Tibial artery (tissue), 4 donors: ENCODE measurements around the gene ACHE.

Experiments
- DNase-seq, 2 donors: peaks; one replicate each; pipeline ENCODE4 v3.0.0-alpha.2; 2019
- H3K27ac ChIP-seq, 2 donors: fragments of 200-600 bp; sonication (generic) in 1 of 2; 1 replicate in 1 of 2; 2 replicates in 1 of 2; pipeline ENCODE4 v1.5.1; 2018 to 2019; ENCODE audit warnings: mild to moderate bottlenecking in 1 of 2
- H3K27me3 ChIP-seq, 2 donors: fragments of 200-600 bp; sonication (generic) in 1 of 2; one replicate each; pipeline versions ENCODE4 v1.5.1 to v1.6.0; 2016 to 2019
- H3K36me3 ChIP-seq, 3 donors: fragments of 200-600 bp; sonication (generic) in 2 of 3; one replicate each; pipeline ENCODE4 v1.5.1; 2016 to 2019; ENCODE audit warnings: mild to moderate bottlenecking in 2 of 3
- H3K4me1 ChIP-seq, 4 donors: fragments of 200-600 bp; sonication (generic) in 2 of 4; 1 replicate in 3 of 4; 2 replicates in 1 of 4; pipeline ENCODE4 v1.5.1; 2016 to 2019
- H3K4me3 ChIP-seq, 2 donors: fragments of 200-600 bp; sonication (generic) in 1 of 2; 1 replicate in 1 of 2; 2 replicates in 1 of 2; pipeline ENCODE4 v1.5.1; 2018 to 2019; ENCODE audit warnings: mild to moderate bottlenecking in 2 of 2
- H3K9me3 ChIP-seq, 3 donors: fragments of 200-600 bp; sonication (generic) in 1 of 3; one replicate each; pipeline ENCODE4 v1.5.1; 2016 to 2019
- intact Hi-C: fragments of 100-400 bp; cut with DNase I; formaldehyde crosslinking; loops from one replicate; pipeline ENCODE4 v1.15.0; 2023; ENCODE audit warnings: low total_unique reads
- TF ChIP-seq, protein P1 (sequence below), 2 experiments: fragments of 200-600 bp in 1 of 2; fragments of 450-650 bp in 1 of 2; IDR thresholded peaks; one replicate each; pipeline ENCODE4 v1.5.1; 2017 to 2019; ENCODE audit warnings: antibody characterized with exemption in 2 of 2, mild to moderate bottlenecking in 1 of 2, moderate library complexity in 1 of 2

Gene ACHE

DNA sequence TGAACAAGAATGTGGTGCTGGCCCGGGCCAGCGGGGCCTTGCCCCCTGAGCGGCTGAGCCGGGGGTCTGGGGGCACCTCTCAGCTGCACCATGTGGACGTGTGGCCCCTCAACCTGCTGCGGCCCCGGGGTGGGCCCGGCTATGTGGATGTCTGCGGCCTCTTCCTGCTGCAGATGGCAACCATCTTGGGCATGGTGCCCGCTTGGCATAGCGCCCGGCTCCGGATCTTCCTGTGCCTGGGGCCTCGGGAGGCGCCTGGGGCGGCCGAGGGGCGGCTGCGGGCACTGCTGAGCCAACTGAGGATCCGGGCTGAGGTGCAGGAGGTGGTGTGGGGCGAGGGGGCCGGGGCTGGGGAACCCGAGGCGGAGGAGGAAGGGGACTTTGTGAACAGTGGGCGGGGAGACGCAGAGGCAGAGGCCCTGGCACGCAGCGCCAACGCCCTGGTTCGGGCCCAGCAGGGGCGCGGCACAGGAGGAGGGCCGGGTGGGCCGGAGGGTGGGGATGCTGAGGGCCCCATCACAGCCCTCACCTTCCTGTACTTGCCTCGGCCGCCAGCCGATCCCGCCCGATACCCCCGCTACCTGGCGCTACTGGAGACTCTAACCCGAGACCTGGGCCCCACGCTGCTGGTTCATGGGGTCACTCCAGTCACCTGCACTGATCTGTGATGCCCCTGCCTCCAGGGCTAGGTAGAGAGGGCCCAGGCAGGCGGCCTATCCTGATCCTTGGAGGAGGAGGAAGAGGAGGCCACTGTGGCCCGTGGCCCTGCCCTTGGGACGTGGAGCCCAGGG lies 29.6 kb downstream of the ACHE start:
- H3K36me3 ChIP-seq, result peaks cover 20 to 41% (median 26%) of the 10 kb centered on the region in 3 donors
- DNase-seq, result peak; percentile 79 to 92
- H3K9me3 ChIP-seq, result no peaks in the 10 kb centered on the region
- H3K4me3 ChIP-seq, result peak overlapping the region; percentile 69 to 93
- no peaks in the 10 kb centered on the region for H3K27me3 ChIP-seq
- peaks cover 0 to 35% (median 26%) of the 10 kb centered on the region in 4 donors for H3K4me1 ChIP-seq
- TF ChIP-seq, protein P1, sequence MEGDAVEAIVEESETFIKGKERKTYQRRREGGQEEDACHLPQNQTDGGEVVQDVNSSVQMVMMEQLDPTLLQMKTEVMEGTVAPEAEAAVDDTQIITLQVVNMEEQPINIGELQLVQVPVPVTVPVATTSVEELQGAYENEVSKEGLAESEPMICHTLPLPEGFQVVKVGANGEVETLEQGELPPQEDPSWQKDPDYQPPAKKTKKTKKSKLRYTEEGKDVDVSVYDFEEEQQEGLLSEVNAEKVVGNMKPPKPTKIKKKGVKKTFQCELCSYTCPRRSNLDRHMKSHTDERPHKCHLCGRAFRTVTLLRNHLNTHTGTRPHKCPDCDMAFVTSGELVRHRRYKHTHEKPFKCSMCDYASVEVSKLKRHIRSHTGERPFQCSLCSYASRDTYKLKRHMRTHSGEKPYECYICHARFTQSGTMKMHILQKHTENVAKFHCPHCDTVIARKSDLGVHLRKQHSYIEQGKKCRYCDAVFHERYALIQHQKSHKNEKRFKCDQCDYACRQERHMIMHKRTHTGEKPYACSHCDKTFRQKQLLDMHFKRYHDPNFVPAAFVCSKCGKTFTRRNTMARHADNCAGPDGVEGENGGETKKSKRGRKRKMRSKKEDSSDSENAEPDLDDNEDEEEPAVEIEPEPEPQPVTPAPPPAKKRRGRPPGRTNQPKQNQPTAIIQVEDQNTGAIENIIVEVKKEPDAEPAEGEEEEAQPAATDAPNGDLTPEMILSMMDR (IDR thresholded peaks at IDR 0.05), result no peak
- intact Hi-C loops, result loop anchor here (10.0 kb wide), 1 partner anchor 401 kb away; the partner anchor contains the start of gene SPACDR
- H3K27ac ChIP-seq, result peak overlapping the region; percentile 97 to 99

DNA sequence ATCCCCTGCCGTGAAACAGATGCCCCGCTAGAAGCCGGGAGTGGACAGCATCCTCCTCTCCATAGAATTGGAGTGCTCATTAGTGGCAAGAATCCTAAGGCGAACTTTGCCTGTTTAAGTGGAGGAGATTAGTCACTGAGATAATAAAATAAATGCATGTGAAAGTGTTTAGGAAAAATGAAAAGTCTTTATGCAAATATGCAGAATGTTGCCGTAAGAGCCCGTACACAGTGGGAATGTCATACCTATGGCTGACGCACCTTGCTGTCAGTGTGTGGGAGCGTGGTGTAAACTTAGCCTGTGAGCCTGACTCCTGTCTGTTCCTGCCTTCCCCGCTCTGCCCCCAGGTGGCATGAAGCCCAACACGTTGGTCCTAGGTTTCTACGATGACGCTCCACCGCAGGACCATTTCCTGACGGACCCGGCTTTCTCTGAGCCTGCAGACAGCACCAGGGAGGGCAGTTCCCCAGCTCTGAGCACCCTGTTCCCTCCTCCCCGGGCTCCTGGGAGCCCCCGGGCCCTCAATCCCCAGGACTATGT lies 30.2 kb downstream of the ACHE start:
- H3K27ac ChIP-seq, result peak overlapping the region; percentile 97 to 99
- no peaks in the 10 kb centered on the region for H3K27me3 ChIP-seq
- TF ChIP-seq, protein P1 (IDR thresholded peaks at IDR 0.05), result no peak
- no peak for DNase-seq
- peak overlapping the region in 1 of 2 donors; percentile 69 for H3K4me3 ChIP-seq
- H3K36me3 ChIP-seq, result peaks cover 22 to 41% (median 26%) of the 10 kb centered on the region in 3 donors
- intact Hi-C loops, result loop anchor here (10.0 kb wide), 1 partner anchor 401 kb away; the partner anchor contains the start of gene SPACDR
- no peaks in the 10 kb centered on the region for H3K9me3 ChIP-seq
- peaks cover 0 to 35% (median 26%) of the 10 kb centered on the region in 4 donors for H3K4me1 ChIP-seq

DNA sequence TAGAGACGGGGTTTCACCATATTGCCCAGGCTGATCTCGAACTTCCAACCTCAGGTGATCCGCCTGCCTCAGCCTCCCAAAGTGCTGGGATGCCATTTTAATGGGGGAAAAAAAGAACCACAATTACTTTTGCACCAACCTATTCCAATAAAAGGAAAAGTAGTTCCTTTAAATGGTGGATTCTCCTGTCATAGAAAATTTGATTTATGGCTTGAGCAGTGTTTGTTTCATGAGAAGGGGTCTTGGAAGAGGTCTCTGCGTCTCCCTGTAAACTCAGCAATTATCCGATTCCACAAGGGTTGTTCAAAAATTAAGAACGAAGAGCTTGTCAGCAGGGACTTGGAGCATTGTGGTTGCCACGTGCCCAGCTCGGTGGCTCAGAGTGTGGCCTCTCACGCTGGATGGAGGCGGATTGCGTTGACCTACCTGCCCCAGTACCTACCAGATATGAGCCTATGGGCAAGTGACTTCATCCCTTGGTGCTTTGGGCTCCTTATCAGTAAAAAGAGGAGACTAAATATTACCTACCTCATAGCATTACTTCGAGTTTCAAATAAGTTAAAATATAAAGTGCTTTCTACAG lies 31.3 kb downstream of the ACHE start:
- DNase-seq, result no peak
- peaks cover 0 to 35% (median 25%) of the 10 kb centered on the region in 4 donors for H3K4me1 ChIP-seq
- no peak overlapping the region for H3K27ac ChIP-seq
- H3K9me3 ChIP-seq, result no peaks in the 10 kb centered on the region
- intact Hi-C loops, result loop anchor here (10.0 kb wide), 1 partner anchor 400 kb away; the partner anchor contains the start of gene SPACDR
- TF ChIP-seq, protein P1 (IDR thresholded peaks at IDR 0.05), result no peak
- peaks cover 23 to 44% (median 28%) of the 10 kb centered on the region in 3 donors for H3K36me3 ChIP-seq
- H3K4me3 ChIP-seq, result no peak overlapping the region
- H3K27me3 ChIP-seq, result no peaks in the 10 kb centered on the region

DNA sequence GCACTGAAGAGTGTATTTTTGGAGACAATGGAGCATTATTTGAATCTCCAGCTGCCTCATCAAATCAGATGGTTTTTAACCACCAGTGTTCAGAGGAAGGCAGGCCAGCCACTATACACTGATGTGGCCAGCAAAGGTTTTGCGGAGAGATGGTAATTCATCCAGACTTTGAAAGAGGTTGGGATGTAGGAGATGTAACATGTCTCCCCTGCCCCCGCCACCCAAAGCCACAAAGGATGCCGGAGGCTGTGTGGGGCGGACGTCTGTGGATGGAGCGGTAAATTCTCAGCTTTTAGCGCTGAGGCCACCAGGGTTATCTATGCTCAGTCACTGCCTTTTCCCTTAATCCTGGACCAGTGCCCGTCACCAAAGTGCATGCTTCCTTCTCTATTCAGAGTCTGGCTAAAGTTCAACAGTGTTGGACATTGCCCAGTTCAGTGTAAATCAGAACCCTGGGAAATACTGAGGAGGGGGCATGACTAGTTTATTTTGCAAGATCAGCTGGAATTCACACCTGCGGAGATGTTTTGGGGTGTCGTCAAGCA lies 32.2 kb downstream of the ACHE start:
- H3K4me3 ChIP-seq, result no peak overlapping the region
- TF ChIP-seq, protein P1 (IDR thresholded peaks at IDR 0.05), result no peak
- intact Hi-C loops, result loop anchor here (10.0 kb wide), 1 partner anchor 399 kb away; the partner anchor contains the start of gene SPACDR
- H3K27ac ChIP-seq, result no peak overlapping the region
- H3K36me3 ChIP-seq, result peaks cover 23 to 52% (median 28%) of the 10 kb centered on the region in 3 donors
- no peak for DNase-seq
- no peaks in the 10 kb centered on the region for H3K27me3 ChIP-seq
- peaks cover 0 to 27% (median 17%) of the 10 kb centered on the region in 4 donors for H3K4me1 ChIP-seq
- H3K9me3 ChIP-seq, result no peaks in the 10 kb centered on the region

DNA sequence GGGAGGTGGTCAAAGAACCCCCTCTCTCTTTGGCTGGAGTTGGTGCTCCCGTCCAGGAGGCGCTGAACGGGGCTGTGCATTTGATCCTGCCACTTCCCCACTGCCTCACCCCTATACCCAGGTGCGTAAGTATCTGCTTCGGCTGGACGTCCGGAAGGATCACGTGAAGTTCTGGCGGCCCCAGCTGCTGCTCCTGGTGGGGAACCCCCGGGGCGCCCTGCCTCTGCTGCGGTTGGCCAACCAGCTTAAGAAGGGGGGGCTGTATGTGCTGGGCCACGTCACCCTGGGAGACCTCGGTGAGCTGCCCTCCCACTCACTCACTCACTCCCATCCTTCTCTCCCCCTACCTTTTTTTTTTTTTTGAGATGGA lies 34.1 kb downstream of the ACHE start:
- TF ChIP-seq, protein P1 (IDR thresholded peaks at IDR 0.05), result no peak
- Histone ChIP-seq H3K9me3 (no peaks in the 10 kb centered on the region), H3K36me3 (peaks cover 23 to 66% (median 28%) of the 10 kb centered on the region in 3 donors), H3K27me3 (no peaks in the 10 kb centered on the region), H3K4me3 (no peak overlapping the region), H3K4me1 (peaks cover 0 to 13% (median 8%) of the 10 kb centered on the region in 4 donors), H3K27ac (no peak overlapping the region)
- intact Hi-C loops, result loop anchor here (10.0 kb wide), 1 partner anchor 397 kb away; the partner anchor contains the start of gene SPACDR
- DNase-seq, result no peak
